ENCODE data around the gene DAPK3. TPM values are rescaled to one million over a fixed set of nuclear protein-coding genes. Genes with fewer than 3 reads are reported as not detected.

The DAPK3 gene
- total RNA-seq, 1 experiment from 2014 or later, result 121 TPM

DNA sequence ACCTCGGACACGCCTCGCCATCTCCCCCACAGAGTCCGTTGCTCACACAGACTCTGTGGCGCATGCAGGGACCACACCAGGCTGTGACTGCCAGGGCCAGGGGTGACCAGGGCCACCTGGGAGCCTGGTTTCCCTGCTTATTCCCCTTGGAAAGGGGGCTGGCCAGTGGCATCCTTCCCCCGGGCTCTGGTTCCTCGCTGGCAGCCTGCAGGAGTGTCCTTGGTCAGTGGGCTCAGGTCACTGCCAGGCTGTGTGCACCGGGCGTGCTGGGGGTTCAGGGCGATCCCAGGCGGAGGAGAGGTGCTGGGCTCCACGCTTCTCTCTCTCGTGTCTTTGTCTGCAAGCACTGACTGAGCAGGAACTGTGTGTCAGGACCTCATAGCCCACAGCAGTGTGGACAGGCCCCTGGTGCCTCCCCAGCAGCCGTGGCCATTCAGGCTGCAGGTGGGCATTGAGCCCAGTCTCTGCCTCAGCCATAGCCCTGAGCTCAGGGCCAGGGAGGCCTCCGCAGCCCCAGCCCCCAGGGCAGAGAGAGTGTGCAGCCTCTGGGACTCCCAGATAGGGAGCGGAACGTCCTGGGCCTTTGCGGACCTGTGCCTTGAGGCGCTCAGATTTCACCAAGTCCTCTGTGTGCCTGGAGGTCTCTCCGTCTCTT, 43.1 kb upstream of the DAPK3 start:
- no peak overlapping the region for H2AFZ ChIP-seq (ENCODE audit: low read length)
- H3K23me2 ChIP-seq (ENCODE audit: insufficient read length, low read depth, low read length, poor library complexity, severe bottlenecking), result no peaks in the 10 kb centered on the region
- H3T11ph ChIP-seq (ENCODE audit: low read length), result no peak overlapping the region
- Mint-ChIP-seq H3K27me3 (ENCODE audit: low read depth) (no peaks in the 10 kb centered on the region), H3K36me3 (ENCODE audit: insufficient read depth in 1 of 3, low read depth in 3 of 3) (peaks cover 11 to 39% (median 28%) of the 10 kb centered on the region in 3 experiments; a peak in 6 of 7 replicates), H3K27ac (peak overlapping the region in 1 of 3 experiments; percentile 61; a peak in 1 of 7 replicates), H3K9me3 (no peaks in the 10 kb centered on the region), H3K4me3 (no peak overlapping the region), H3K4me1 (peaks cover 6 to 18% of the 10 kb centered on the region in 2 experiments)
- TF ChIP-seq, protein P1, sequence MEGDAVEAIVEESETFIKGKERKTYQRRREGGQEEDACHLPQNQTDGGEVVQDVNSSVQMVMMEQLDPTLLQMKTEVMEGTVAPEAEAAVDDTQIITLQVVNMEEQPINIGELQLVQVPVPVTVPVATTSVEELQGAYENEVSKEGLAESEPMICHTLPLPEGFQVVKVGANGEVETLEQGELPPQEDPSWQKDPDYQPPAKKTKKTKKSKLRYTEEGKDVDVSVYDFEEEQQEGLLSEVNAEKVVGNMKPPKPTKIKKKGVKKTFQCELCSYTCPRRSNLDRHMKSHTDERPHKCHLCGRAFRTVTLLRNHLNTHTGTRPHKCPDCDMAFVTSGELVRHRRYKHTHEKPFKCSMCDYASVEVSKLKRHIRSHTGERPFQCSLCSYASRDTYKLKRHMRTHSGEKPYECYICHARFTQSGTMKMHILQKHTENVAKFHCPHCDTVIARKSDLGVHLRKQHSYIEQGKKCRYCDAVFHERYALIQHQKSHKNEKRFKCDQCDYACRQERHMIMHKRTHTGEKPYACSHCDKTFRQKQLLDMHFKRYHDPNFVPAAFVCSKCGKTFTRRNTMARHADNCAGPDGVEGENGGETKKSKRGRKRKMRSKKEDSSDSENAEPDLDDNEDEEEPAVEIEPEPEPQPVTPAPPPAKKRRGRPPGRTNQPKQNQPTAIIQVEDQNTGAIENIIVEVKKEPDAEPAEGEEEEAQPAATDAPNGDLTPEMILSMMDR (conservative IDR thresholded peaks at IDR 0.05), result no peak
- no peak overlapping the region for H4K91ac ChIP-seq (ENCODE audit: insufficient read length, low read depth, low read length)
- no peaks in the 10 kb centered on the region for H3K4me1 ChIP-seq (ENCODE audit: insufficient read depth, low read length)
- H3K23ac ChIP-seq (ENCODE audit: insufficient read length, low read depth, low read length), result no peak overlapping the region
- no peak overlapping the region for H2BK12ac ChIP-seq (ENCODE audit: insufficient read length, low read depth, low read length)
- H4K5ac ChIP-seq (ENCODE audit: insufficient read length, low read depth, low read length), result no peak overlapping the region
- no peak overlapping the region for H2BK120ac ChIP-seq (ENCODE audit: low read depth, low read length, poor library complexity, severe bottlenecking)
- H3K4me2 ChIP-seq (ENCODE audit: insufficient read depth, insufficient read length, low read length), result no peak overlapping the region
- DNase-seq, result no peak
- no peak overlapping the region for H2BK5ac ChIP-seq (ENCODE audit: insufficient read length, low read length)
- WGBS (ENCODE audit: extremely low coverage, insufficient read length, low lambda C conversion rate), result no CpG with 5 or more reads among the region's 20 CpGs
- H3K9ac ChIP-seq (ENCODE audit: extremely low read depth, insufficient read length, low read length), result no peak overlapping the region
- H3K79me1 ChIP-seq (ENCODE audit: insufficient read depth, low read depth, low read length, poor library complexity, severe bottlenecking), result peaks cover 17% of the 10 kb centered on the region
- H2AK5ac ChIP-seq (ENCODE audit: insufficient read length, low read length), result no peak overlapping the region
- no peaks in the 10 kb centered on the region for H3K9me3 ChIP-seq (ENCODE audit: control insufficient read depth, low read depth, low read length)
- H2BK20ac ChIP-seq (ENCODE audit: low read depth, low read length, poor library complexity, severe bottlenecking), result no peak overlapping the region
- H3K27ac ChIP-seq (ENCODE audit: insufficient read length, low read depth, low read length), result no peak overlapping the region
- no peaks in the 10 kb centered on the region for H4K20me1 ChIP-seq (ENCODE audit: control insufficient read depth, insufficient read depth, insufficient read length)
- no peak overlapping the region for H3K4ac ChIP-seq (ENCODE audit: low read depth, low read length)
- H4K8ac ChIP-seq (replicated peaks; ENCODE audit: insufficient read length, low read depth, low read length), result no peak overlapping the region
- no peak overlapping the region for H3K18ac ChIP-seq (ENCODE audit: insufficient read length, low read depth, low read length)
- no peak overlapping the region for H3K14ac ChIP-seq (ENCODE audit: insufficient read depth, low read length)
- peaks cover 14% of the 10 kb centered on the region; the same call in 1 of the 2 replicates for H3K79me2 ChIP-seq (ENCODE audit: insufficient read depth, low read length)
- H3K27me3 ChIP-seq (ENCODE audit: insufficient read depth, low read length), result no peaks in the 10 kb centered on the region
- H3K56ac ChIP-seq (ENCODE audit: insufficient read length, low read depth, low read length), result no peak overlapping the region
- no peak overlapping the region for H2BK15ac ChIP-seq (ENCODE audit: low read depth, low read length)
